Measurements from ENCODE around the gene LITAFD.

DNA sequence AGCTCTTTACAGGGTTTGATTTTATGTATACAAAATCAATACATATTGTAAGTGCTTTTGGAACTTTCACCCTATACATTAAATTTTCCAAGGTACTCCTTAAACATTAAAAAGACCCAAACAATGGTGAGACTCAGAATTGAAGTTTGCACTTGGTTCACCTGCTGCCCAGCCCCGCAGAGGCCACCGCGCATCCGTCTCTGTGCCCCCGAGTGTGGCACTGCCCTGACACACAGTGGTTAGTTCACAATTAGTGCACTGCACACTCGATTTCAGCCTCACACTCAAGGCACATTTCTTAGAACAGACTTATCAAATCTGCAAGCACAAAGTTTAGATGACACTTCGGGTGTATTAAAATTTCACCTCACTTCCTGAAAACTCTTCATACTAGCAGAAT, 43.3 kb downstream of the LITAFD start:
- TF ChIP-seq EZH2 (IDR thresholded peaks at IDR 0.05; ENCODE audit: insufficient read depth, low read length) (no peak), CTCF (IDR thresholded peaks at IDR 0.05; ENCODE audit: insufficient read depth, low read depth, low read length) (no peak)

Measured in astrocyte (in vitro differentiated cells and primary cell).